Measurements from ENCODE around the gene OGFOD2.

The OGFOD2 gene

GRCh38 chr12:122989225-122989839, 14.3 kb downstream of the OGFOD2 start:
- no peak for DNase-seq

GRCh38 chr12:122989874-122990419, 14.9 kb downstream of the OGFOD2 start:
- no peak for DNase-seq

GRCh38 chr12:122990561-122990960, 15.5 kb downstream of the OGFOD2 start:
- DNase-seq: no peak

GRCh38 chr12:122990961-122991622, 16.0 kb downstream of the OGFOD2 start:
- no peak for DNase-seq

- no peak for DNase-seq
These were observed 16.7 kb downstream of the OGFOD2 start for GRCh38 chr12:122991623-122992275.

- no peak for DNase-seq
These were observed 17.3 kb downstream of the OGFOD2 start for GRCh38 chr12:122992386-122992785.

GRCh38 chr12:122994140-122994675, 19.2 kb downstream of the OGFOD2 start:
- DNase-seq: no peak

GRCh38 chr12:122994781-122995502, 19.9 kb downstream of the OGFOD2 start:
- no peak for DNase-seq

- DNase-seq: no peak
These were observed 20.6 kb downstream of the OGFOD2 start for GRCh38 chr12:122995503-122996187.

GRCh38 chr12:122996188-122996601, 21.2 kb downstream of the OGFOD2 start:
- no peak for DNase-seq

- DNase-seq: no peak
These were observed 21.7 kb downstream of the OGFOD2 start for GRCh38 chr12:122996621-122997342.

- no peak for DNase-seq
These were observed 22.6 kb downstream of the OGFOD2 start for GRCh38 chr12:122997343-122998250.

- no peak for DNase-seq
These were observed 23.3 kb downstream of the OGFOD2 start for GRCh38 chr12:122998316-122998715.

- no peak for DNase-seq
These were observed 24.3 kb downstream of the OGFOD2 start for GRCh38 chr12:122999196-122999946.

- no peak for DNase-seq
These were observed 25.0 kb downstream of the OGFOD2 start for GRCh38 chr12:122999986-123000420.

- no peak for DNase-seq
These were observed 25.5 kb downstream of the OGFOD2 start for GRCh38 chr12:123000578-123000977.

GRCh38 chr12:123001464-123001863, 26.4 kb downstream of the OGFOD2 start:
- no peak for DNase-seq

GRCh38 chr12:123003257-123003656, 28.2 kb downstream of the OGFOD2 start:
- no peak for DNase-seq

GRCh38 chr12:123004287-123004686, 29.2 kb downstream of the OGFOD2 start:
- DNase-seq: no peak

Data from NK-92 treated with Interleukin-12 subunit alpha and Interleukin-12 subunit beta, amount 100 ng/mL, for 24 hours (cell line).